ENCODE measurements around the gene GNG3.
A peak's percentile ranks its signal among the peaks of the same experiment; 100 is the strongest.
"Not testable (repeated sequence)": the region's sequence is repeated elsewhere in the genome, so short reads cannot be mapped to it uniquely, and the experiment has no call there.

Gene GNG3

GRCh38 chr11:62687508-62688396, 19.7 kb upstream of the GNG3 start:
- DNase-seq (ENCODE audit: low spot score) = no peak

- no peak for DNase-seq (ENCODE audit: low spot score)
Measured at GRCh38 chr11:62688491-62688890, 19.0 kb upstream of the GNG3 start.

- no peak for DNase-seq (ENCODE audit: low spot score)
Measured at GRCh38 chr11:62689421-62690183, 17.9 kb upstream of the GNG3 start, which contains the start of gene LRRN4CL. TSS of gene LRRN4CL (minus strand) at chr11:62689530. CDS start at chr11:62688508, 1,022 bp downstream.

GRCh38 chr11:62693624-62694023, 13.9 kb upstream of the GNG3 start:
- DNase-seq (ENCODE audit: low spot score) = not testable (repeated sequence)

- DNase-seq (ENCODE audit: low spot score) = peak; percentile 67
Measured at GRCh38 chr11:62694455-62695167, 12.9 kb upstream of the GNG3 start.

GRCh38 chr11:62702246-62702645, 5.2 kb upstream of the GNG3 start:
- no peak for DNase-seq (ENCODE audit: low spot score)

- not testable (repeated sequence) for DNase-seq (ENCODE audit: low spot score)
Measured at GRCh38 chr11:62703921-62704320, 3.6 kb upstream of the GNG3 start.

GRCh38 chr11:62705413-62705812, 2.1 kb upstream of the GNG3 start:
- DNase-seq (ENCODE audit: low spot score) = no peak

- peak; percentile 91 for DNase-seq (ENCODE audit: low spot score)
Measured at GRCh38 chr11:62705880-62706849, 1.3 kb upstream of the GNG3 start.

- DNase-seq (ENCODE audit: low spot score) = no peak
Measured at GRCh38 chr11:62706850-62707247, 627 bp upstream of the GNG3 start.

GRCh38 chr11:62708392-62708791, 916 bp downstream of the GNG3 start:
- no peak for DNase-seq (ENCODE audit: low spot score)

GRCh38 chr11:62708793-62709192, 1.3 kb downstream of the GNG3 start:
- no peak for DNase-seq (ENCODE audit: low spot score)

- DNase-seq (ENCODE audit: low spot score) = peak; percentile 96
Measured at GRCh38 chr11:62709247-62710000, 1.9 kb downstream of the GNG3 start.

GRCh38 chr11:62710001-62710345, 2.5 kb downstream of the GNG3 start:
- DNase-seq (ENCODE audit: low spot score) = no peak

- DNase-seq (ENCODE audit: low spot score) = no peak
Measured at GRCh38 chr11:62712276-62712812, 4.9 kb downstream of the GNG3 start.

GRCh38 chr11:62712861-62713260, 5.4 kb downstream of the GNG3 start:
- no peak for DNase-seq (ENCODE audit: low spot score)

- no peak for DNase-seq (ENCODE audit: low spot score)
Measured at GRCh38 chr11:62713343-62713742, 5.9 kb downstream of the GNG3 start.

GRCh38 chr11:62715150-62716130, 8.0 kb downstream of the GNG3 start:
- no peak for DNase-seq (ENCODE audit: low spot score)

GRCh38 chr11:62716206-62716605, 8.7 kb downstream of the GNG3 start:
- DNase-seq (ENCODE audit: low spot score) = no peak
